ENCODE results near the gene LRBA. TPM values are rescaled to one million over a fixed set of nuclear protein-coding genes. Genes with fewer than 3 reads are reported as not detected.

The LRBA gene
- total and polyA plus RNA-seq, 2 of the 4 experiments (the other 2 are of a cell fraction), result 10.2 to 51.6 TPM

DNA sequence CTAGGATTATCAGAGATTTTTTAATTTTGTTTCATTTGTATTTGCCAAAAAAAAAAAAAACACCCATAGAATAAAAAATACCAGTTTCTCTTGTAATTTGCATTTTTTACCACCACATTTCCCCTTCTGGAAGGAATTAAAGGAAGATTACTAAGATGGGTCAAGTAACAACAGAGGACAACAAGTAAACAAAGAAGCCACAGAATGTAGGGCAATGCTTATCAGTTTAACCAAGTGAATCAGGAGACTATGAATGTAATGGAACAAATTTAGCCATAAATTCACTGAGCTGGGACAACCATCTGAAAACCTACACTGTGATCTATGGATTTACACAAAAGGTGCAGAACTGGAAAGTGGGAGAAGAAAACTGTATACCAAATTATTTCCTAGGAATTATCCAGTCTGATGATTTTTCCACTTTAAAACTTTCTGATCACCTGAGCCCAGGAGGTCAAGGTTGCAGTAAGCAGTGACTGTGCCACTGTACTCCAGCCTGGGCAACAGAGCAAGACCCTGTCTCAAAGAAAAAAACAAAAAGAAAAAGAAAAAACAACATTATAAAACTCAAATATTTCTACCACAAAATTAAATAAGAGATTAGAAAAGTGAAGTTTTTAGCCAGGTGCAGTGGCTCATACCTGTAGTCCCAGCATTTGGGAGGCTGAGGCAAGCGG, 32.4 kb downstream of the LRBA start:
- Histone ChIP-seq H3K27me3 (ENCODE audit: control insufficient read depth, insufficient read depth, low read length) (no peaks in the 10 kb centered on the region), H2AK5ac (ENCODE audit: low read depth, low read length) (no peak overlapping the region), H3K4me2 (ENCODE audit: low read depth, low read length) (no peak overlapping the region), H3K79me1 (ENCODE audit: low read depth in 1 of 2, low read length in 2 of 2) (peaks cover 0 to 4% of the 10 kb centered on the region in 2 experiments; a peak in 1 of 4 replicates), H3K9me3 (ENCODE audit: control insufficient read depth, insufficient read depth, low read length) (no peaks in the 10 kb centered on the region), H2AK9ac (replicated peaks; ENCODE audit: low read depth, low read length, poor library complexity) (no peak overlapping the region), H3K9ac (ENCODE audit: low read depth, low read length) (no peak overlapping the region), H3K56ac (ENCODE audit: extremely low read depth, insufficient read depth, low read length) (no peak overlapping the region), H2BK20ac (ENCODE audit: low read depth, low read length) (no peak overlapping the region), H3K4ac (ENCODE audit: low read depth, low read length) (no peak overlapping the region), H2BK5ac (ENCODE audit: low read depth, low read length, poor library complexity, severe bottlenecking) (no peak overlapping the region), H2BK120ac (ENCODE audit: low read depth, low read length) (no peak overlapping the region), H4K5ac (ENCODE audit: low read depth, low read length) (no peak overlapping the region), H3K4me1 (ENCODE audit: control insufficient read depth, insufficient read depth, low read length) (no peaks in the 10 kb centered on the region), H2AFZ (replicated peaks; ENCODE audit: low read length, poor library complexity) (no peak overlapping the region), H3K23ac (ENCODE audit: low read depth, low read length) (no peak overlapping the region), H4K8ac (ENCODE audit: low read depth in 2 of 2, low read length in 2 of 2) (no peak overlapping the region), H4K20me1 (ENCODE audit: insufficient read depth, low read length) (no peaks in the 10 kb centered on the region), H3K36me3 (ENCODE audit: control insufficient read depth, insufficient read depth, low read length) (no peaks in the 10 kb centered on the region), H3K18ac (ENCODE audit: low read depth, low read length) (no peak overlapping the region), H2BK15ac (ENCODE audit: low read depth, low read length) (no peak overlapping the region), H3K27ac (ENCODE audit: insufficient read depth, low read length) (no peak overlapping the region), H3K14ac (replicated peaks; ENCODE audit: low read depth, low read length) (no peak overlapping the region), H4K91ac (ENCODE audit: insufficient read depth, low read depth, low read length) (no peak overlapping the region), H3K9me1 (ENCODE audit: insufficient read depth, low read length) (no peaks in the 10 kb centered on the region), H3K4me3 (ENCODE audit: insufficient read depth, low read depth, low read length) (no peak overlapping the region)
- intact Hi-C loops (cut with micrococcal nuclease) (no loop called here), dilution Hi-C loops (cut with HindIII; ENCODE audit: low sequenced_read_pairs, unreplicated experiment) (no loop called here), in situ Hi-C loops (cut with MboI; ENCODE audit: low sequenced_read_pairs) (no loop called here)
- DNase-seq, result peak; percentile 13
- BruUV-seq (replicated peaks), result no TSS peak
- no CpG with 5 or more reads among the region's 1 CpG for WGBS, 2 experiments (ENCODE audit: extremely low coverage in 2 of 2, insufficient read length in 1 of 2)
- peak; percentile 70 for ATAC-seq (ENCODE audit: low read depth)
- POLR2A ChIA-PET (ENCODE audit: unreplicated experiment), result interaction anchor here (0.5 kb wide), 1 partner anchor 63 kb away, joined by 5 read pairs; no protein-coding TSS in a partner anchor
- CTCF ChIA-PET, result interaction anchor here (0.5 kb wide), 1 partner anchor 27 kb away, joined by 5 read pairs; no protein-coding TSS in a partner anchor
- TF ChIP-seq RFX5 (IDR thresholded peaks at IDR 0.05; ENCODE audit: low read depth, low read length) (no peak), USF2 (IDR thresholded peaks at IDR 0.05; ENCODE audit: low read depth, low read length) (no peak), MAFK (IDR thresholded peaks at IDR 0.05; ENCODE audit: low read depth, low read length) (no peak), CEBPB (IDR thresholded peaks at IDR 0.05; ENCODE audit: low read depth, low read length) (no peak), RAD21 (IDR thresholded peaks at IDR 0.05; ENCODE audit: low read length) (no peak), POLR2A (IDR thresholded peaks at IDR 0.05; ENCODE audit: low read depth, low read length) (no peak), SMC3 (IDR thresholded peaks at IDR 0.05; ENCODE audit: low read depth, low read length) (no peak), FOS (IDR thresholded peaks at IDR 0.05; ENCODE audit: low read depth, low read length) (no peak), CHD1 (IDR thresholded peaks at IDR 0.05; ENCODE audit: low read depth, low read length) (no peak), RCOR1 (IDR thresholded peaks at IDR 0.05; ENCODE audit: insufficient replicate concordance, low read length) (no peak)
- TF ChIP-seq, protein P1, sequence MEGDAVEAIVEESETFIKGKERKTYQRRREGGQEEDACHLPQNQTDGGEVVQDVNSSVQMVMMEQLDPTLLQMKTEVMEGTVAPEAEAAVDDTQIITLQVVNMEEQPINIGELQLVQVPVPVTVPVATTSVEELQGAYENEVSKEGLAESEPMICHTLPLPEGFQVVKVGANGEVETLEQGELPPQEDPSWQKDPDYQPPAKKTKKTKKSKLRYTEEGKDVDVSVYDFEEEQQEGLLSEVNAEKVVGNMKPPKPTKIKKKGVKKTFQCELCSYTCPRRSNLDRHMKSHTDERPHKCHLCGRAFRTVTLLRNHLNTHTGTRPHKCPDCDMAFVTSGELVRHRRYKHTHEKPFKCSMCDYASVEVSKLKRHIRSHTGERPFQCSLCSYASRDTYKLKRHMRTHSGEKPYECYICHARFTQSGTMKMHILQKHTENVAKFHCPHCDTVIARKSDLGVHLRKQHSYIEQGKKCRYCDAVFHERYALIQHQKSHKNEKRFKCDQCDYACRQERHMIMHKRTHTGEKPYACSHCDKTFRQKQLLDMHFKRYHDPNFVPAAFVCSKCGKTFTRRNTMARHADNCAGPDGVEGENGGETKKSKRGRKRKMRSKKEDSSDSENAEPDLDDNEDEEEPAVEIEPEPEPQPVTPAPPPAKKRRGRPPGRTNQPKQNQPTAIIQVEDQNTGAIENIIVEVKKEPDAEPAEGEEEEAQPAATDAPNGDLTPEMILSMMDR (conservative IDR thresholded peaks at IDR 0.05; ENCODE audit: low read depth, low read length), result no peak
